OCI-LY7 (cell line): ENCODE data around the gene SLC10A7. TPM values are rescaled to one million over a fixed set of nuclear protein-coding genes. Genes with fewer than 3 reads are reported as not detected.

ENCODE experiments used
- BruUV-seq: library from RNA; stranded (reverse); fragments of 400-500 nt; replicated peaks from 2 replicates; lab custom pipeline; 2021; lab: Mats Ljungman, UMichigan
- CTCF ChIA-PET: fragments of 300-600 bp; sonication (Branson Sonifier 250); formaldehyde crosslinking; loops from one replicate; lab custom pipeline; 2022; ENCODE audit warnings: antibody characterized with exemption; ENCODE audit not compliant: unreplicated experiment; lab: Charles Lee
- POLR2A ChIA-PET: fragments of 300-600 bp; sonication (Branson Sonifier 250); formaldehyde crosslinking; loops from one replicate; lab custom pipeline; 2022; ENCODE audit warnings: antibody characterized with exemption; lab: Charles Lee
- DNase-seq: peaks from one replicate; pipeline ENCODE4 v3.0.0-alpha.2; 2015; ENCODE audit warnings: low spot score
- H2AFZ ChIP-seq: fragments of 200-600 bp; sonication (generic), shearing (Covaris generic); 2 replicates; pipeline ENCODE4 v1.6.1; 2014; ENCODE audit warnings: mild to moderate bottlenecking, antibody characterized with exemption, low read length, moderate library complexity
- H3K27ac ChIP-seq: fragments of 200-600 bp; sonication (generic); 2 replicates; pipeline ENCODE4 v1.5.1; 2014; ENCODE audit warnings: mixed run types, low read depth, mild to moderate bottlenecking, moderate library complexity, low read length, inconsistent platforms; ENCODE audit not compliant: poor library complexity, severe bottlenecking
- H3K36me3 ChIP-seq: fragments of 200-600 bp; sonication (generic); 2 replicates; pipeline ENCODE4 v1.6.1; 2014; ENCODE audit warnings: mild to moderate bottlenecking, antibody characterized with exemption, low read length, moderate library complexity, mixed read lengths; ENCODE audit not compliant: insufficient read depth
- H3K4me1 ChIP-seq: fragments of 200-600 bp; sonication (generic); 2 replicates; pipeline ENCODE4 v1.5.1; 2014; ENCODE audit warnings: mild to moderate bottlenecking, low read length; ENCODE audit not compliant: insufficient read depth, poor library complexity, severe bottlenecking
- H3K4me2 ChIP-seq: fragments of 200-600 bp; sonication (generic); 2 replicates; pipeline ENCODE4 v1.6.1; 2014; ENCODE audit warnings: mild to moderate bottlenecking, low read length
- H3K4me3 ChIP-seq: fragments of 200-600 bp; sonication (generic); 2 replicates; pipeline ENCODE4 v1.5.1; 2014; ENCODE audit warnings: mild to moderate bottlenecking, low read depth, low read length; ENCODE audit not compliant: poor library complexity, severe bottlenecking
- H3K79me2 ChIP-seq: fragments of 200-600 bp; sonication (generic); 2 replicates; pipeline ENCODE4 v1.6.1; 2016; ENCODE audit warnings: low read depth, mild to moderate bottlenecking, low read length, moderate library complexity, mixed read lengths; ENCODE audit not compliant: insufficient read depth
- H3K9me2 ChIP-seq: fragments of 200-600 bp; sonication (generic); 2 replicates; pipeline ENCODE4 v1.6.1; 2016; ENCODE audit warnings: mild to moderate bottlenecking, low read length, mixed read lengths; ENCODE audit not compliant: insufficient read depth
- H3K9me3 ChIP-seq: fragments of 200-600 bp; sonication (generic); 2 replicates; pipeline ENCODE4 v1.6.1; 2014; ENCODE audit warnings: mild to moderate bottlenecking, mixed run types, low read length, mixed read lengths
- H4K20me1 ChIP-seq: fragments of 200-600 bp; sonication (generic); 2 replicates; pipeline ENCODE4 v1.6.1; 2014; ENCODE audit warnings: mild to moderate bottlenecking, antibody characterized with exemption, low read length, moderate library complexity, mixed read lengths; ENCODE audit not compliant: insufficient read depth
- CTCF ChIP-seq: fragments of 200-600 bp; sonication (generic); conservative IDR thresholded peaks from 2 replicates; pipeline ENCODE4 v1.5.1; 2014; ENCODE audit warnings: mild to moderate bottlenecking, antibody characterized with exemption, low read length, moderate library complexity, mixed read lengths
- EZH2phosphoT487 ChIP-seq: fragments of 200-600 bp; sonication (generic); IDR thresholded peaks from 2 replicates; pipeline ENCODE4 v1.6.1; 2018; ENCODE audit warnings: low read depth, borderline replicate concordance, mild to moderate bottlenecking, mixed run types, antibody characterized with exemption, low read length, moderate library complexity, mixed read lengths
- intact Hi-C: fragments of 100-400 bp; cut with micrococcal nuclease; formaldehyde crosslinking; loops from one replicate; pipeline ENCODE4 v1.10.0; 2022; ENCODE audit not compliant: unreplicated experiment
- total RNA-seq, 2 experiments: library from RNA; depleted of rRNA in 1 of 2; stranded (reverse); fragments of >200 nt in 1 of 2; shearing (Covaris generic) in 1 of 2; gene quantifications; 2 replicates each; pipeline ENCODE4 v1.2.3, GENCODE V29; 2014 to 2022

SLC10A7 gene
- total RNA-seq, 2 experiments from 2014 or later: 16.8 to 18.9 TPM

DNA sequence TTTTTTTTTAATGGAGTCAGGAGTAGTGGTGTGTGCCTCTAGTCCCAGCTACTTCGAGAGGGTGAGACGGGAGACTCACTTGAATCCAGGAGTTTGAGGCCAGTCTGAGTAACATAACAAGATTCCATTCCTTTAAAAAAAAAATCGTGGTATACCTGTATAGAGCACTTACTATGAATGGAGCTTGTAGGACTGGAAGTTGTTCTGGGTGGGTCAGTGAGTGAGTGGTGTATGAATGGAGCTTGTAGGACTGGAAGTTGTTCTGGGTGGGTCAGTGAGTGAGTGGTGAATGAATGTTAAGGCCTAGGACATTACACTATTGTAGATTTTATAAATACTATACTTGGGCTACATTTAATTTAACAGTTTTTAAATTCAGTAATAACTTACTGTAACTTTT, 2.9 kb upstream of the SLC10A7 start:
- H3K4me2 ChIP-seq: no peak overlapping the region
- DNase-seq: no peak
- H2AFZ ChIP-seq: no peak overlapping the region
- H3K27ac ChIP-seq: no peak overlapping the region
- H3K9me3 ChIP-seq: no peaks in the 10 kb centered on the region
- no TSS peak for BruUV-seq
- peaks cover 15% of the 10 kb centered on the region for H3K4me1 ChIP-seq
- intact Hi-C loops: loop anchor here (5.0 kb wide), 1 partner anchor 1342 kb away; the partner anchor contains the start of gene OTUD4
- no peaks in the 10 kb centered on the region for H3K36me3 ChIP-seq
- POLR2A ChIA-PET: interaction anchor here (0.6 to 1.1 kb wide), 3 partner anchors 15 to 103 kb away, joined by 3 to 5 read pairs (median 3); no protein-coding TSS in a partner anchor
- peaks cover 16% of the 10 kb centered on the region; the same call in 1 of the 2 replicates for H3K79me2 ChIP-seq
- no peak overlapping the region for H3K4me3 ChIP-seq
- H3K9me2 ChIP-seq: no peaks in the 10 kb centered on the region
- TF ChIP-seq CTCF: no peak
- no peak for TF ChIP-seq EZH2phosphoT487
- CTCF ChIA-PET: no interaction called here
- H4K20me1 ChIP-seq: no peaks in the 10 kb centered on the region

GRCh38 chr4:146522869-146523205, 1.1 kb upstream of the SLC10A7 start:
- no peaks in the 10 kb centered on the region for H3K9me2 ChIP-seq
- intact Hi-C loops: loop anchor here (1.0 to 5.0 kb wide), 2 partner anchors 904 to 1341 kb away; partner anchors contain the start of genes MMAA and OTUD4
- H3K4me2 ChIP-seq: peak overlapping the region; percentile 86
- BruUV-seq: no TSS peak
- H3K27ac ChIP-seq: no peak overlapping the region
- ChIA-PET POLR2A (interaction anchor here (0.9 to 1.4 kb wide), 3 partner anchors 19 to 49 kb away, joined by 3 to 5 read pairs (median 3); no protein-coding TSS in a partner anchor), CTCF (interaction anchor here (0.7 kb wide), 1 partner anchor 254 kb away, joined by 3 read pairs; no protein-coding TSS in a partner anchor)
- H3K36me3 ChIP-seq: no peaks in the 10 kb centered on the region
- H3K79me2 ChIP-seq: peaks cover 29% of the 10 kb centered on the region; the same call in 1 of the 2 replicates
- peak; percentile 61 for DNase-seq
- TF ChIP-seq EZH2phosphoT487 (no peak), CTCF (no peak)
- H3K4me3 ChIP-seq: peak overlapping the region; percentile 82
- H4K20me1 ChIP-seq: no peaks in the 10 kb centered on the region
- peaks cover 17% of the 10 kb centered on the region for H3K4me1 ChIP-seq
- H2AFZ ChIP-seq: peak overlapping the region; percentile 94
- H3K9me3 ChIP-seq: no peaks in the 10 kb centered on the region
